ENCODE measurements around the gene ULK4.

ULK4 gene

DNA sequence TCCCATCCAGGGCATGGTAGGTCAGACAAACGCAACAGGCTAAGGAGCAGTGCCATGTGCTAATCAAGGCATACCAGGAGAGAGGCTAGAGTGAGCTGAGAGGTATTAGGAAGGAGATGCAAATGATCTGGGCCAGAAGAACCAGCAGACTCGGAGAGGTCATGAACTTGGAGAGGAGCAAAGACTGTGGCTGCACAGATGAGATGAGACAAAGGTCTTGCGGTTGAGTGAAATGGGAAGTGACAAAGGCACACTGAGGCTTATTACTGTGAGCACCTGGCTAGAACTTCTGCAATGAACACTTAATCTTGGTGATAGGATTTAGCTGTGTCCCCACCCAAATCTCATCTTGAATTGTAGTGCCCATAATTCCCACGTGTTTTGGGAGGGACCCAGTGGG lies 380.2 kb downstream of the ULK4 start:
- TF ChIP-seq, protein P1, sequence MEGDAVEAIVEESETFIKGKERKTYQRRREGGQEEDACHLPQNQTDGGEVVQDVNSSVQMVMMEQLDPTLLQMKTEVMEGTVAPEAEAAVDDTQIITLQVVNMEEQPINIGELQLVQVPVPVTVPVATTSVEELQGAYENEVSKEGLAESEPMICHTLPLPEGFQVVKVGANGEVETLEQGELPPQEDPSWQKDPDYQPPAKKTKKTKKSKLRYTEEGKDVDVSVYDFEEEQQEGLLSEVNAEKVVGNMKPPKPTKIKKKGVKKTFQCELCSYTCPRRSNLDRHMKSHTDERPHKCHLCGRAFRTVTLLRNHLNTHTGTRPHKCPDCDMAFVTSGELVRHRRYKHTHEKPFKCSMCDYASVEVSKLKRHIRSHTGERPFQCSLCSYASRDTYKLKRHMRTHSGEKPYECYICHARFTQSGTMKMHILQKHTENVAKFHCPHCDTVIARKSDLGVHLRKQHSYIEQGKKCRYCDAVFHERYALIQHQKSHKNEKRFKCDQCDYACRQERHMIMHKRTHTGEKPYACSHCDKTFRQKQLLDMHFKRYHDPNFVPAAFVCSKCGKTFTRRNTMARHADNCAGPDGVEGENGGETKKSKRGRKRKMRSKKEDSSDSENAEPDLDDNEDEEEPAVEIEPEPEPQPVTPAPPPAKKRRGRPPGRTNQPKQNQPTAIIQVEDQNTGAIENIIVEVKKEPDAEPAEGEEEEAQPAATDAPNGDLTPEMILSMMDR (IDR thresholded peaks at IDR 0.05), result no peak

DNA sequence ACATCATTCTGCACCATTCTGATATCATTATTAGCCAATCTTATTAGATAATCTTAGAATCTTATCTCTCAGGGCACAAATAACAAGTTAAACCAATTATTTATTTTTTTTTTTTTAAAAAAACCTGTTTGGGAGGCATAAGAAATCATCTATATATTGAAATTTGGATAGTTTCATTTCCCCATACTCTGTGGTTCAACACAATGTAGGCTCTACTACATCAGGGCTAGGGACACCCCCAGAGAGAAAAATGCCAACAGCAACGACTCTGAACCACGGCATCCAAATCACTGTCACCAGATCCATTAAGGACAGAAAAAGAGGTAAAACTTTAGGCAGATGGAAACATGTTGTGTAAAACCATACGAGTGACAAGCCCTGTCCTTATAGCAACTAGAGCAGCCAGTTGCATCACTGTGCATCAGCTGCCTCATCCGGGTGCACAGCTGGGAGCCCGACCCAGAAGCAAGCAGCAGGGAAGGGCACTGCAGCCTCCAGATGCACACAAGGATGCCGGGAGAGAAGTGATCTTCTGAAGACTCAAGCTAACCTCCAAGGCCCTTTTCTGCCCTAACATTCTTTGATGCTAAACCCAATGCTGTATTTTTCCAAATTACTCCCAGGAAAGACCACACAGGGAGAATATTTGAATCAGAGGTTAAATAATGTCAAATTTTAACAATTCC lies 381.5 kb downstream of the ULK4 start:
- TF ChIP-seq, protein P1 (IDR thresholded peaks at IDR 0.05), result no peak

DNA sequence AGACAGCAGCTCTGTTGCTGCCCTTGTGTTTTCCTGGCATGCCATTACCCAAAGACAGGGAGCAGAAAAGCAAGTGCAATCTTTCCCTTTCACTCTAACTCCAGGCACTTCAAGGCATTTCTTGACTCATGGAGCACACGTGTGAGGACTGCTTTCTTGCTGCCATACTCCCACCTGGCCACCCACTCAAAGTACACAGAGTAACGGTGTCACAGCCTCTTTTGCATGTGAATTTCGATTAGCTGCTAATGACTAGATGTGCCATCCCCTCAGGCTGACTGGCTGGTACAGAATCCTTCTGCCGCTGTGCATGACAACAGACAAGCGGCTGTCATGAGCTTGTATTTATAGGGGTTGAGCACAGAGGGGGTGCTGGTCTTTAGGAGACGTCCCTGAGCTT lies 382.0 kb downstream of the ULK4 start:
- TF ChIP-seq, protein P1 (IDR thresholded peaks at IDR 0.05), result no peak

- TF ChIP-seq, protein P1 (IDR thresholded peaks at IDR 0.05), result no peak
These were observed 383.1 kb downstream of the ULK4 start for GRCh38 chr3:41578798-41579197.

DNA sequence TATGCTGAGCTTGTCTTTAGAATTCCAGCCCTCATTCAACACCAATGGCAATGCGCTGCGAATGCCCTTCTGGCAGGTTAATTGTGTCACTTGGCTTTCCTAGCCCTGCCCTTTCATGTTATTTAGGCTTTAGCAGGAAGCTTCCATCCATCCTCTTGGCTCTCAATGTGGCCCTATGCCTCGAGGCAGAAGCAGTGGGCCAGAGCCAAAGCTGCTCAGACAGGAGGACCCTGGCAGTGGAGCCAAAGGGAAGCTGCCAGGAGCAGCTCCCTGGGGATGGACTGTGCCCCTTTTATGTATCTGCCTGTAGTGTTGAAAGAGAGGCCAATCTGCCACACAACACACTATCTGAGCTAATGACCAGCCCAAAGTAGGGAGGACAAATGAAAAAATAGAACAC lies 386.2 kb downstream of the ULK4 start:
- TF ChIP-seq, protein P1 (IDR thresholded peaks at IDR 0.05), result no peak

DNA sequence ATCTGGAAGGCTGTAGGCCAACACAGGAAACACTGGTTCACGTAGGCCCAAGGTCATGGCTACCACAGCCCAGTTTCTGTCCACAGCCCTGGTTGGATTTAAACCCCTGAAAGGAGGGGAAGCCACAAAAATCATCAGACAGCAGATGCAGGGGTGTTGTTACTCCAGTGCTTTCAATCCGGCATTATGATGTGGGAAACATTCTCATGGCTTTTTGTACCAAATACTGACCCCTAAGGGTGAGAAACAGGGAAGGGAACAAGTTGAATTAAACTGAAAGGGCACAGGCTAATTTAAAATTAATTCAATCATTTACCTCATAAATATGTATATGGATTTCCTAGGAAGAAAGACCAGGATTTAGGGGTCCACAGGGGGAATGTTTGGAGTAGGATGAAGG lies 387.0 kb downstream of the ULK4 start:
- TF ChIP-seq, protein P1 (IDR thresholded peaks at IDR 0.05), result peak; percentile 44; the same call in 1 of the 2 replicates

DNA sequence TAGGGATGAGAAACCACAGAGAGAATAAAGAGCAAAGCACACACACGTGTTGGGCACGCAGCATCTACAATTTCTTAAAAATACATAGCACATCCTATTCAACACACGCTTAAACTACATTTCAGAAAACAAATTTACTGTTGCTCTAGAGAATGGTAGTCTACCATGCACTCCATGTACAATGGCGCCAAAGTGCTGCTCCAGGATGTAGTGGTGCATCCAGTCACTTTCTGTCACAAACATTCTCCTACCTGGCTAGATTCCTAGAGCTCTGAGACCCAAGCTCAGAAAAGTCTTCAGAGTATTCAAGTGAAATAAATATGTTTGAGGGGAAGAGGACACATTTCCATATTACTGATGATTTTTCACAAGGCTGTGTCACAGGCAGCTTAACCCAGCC lies 388.3 kb downstream of the ULK4 start:
- TF ChIP-seq, protein P1 (IDR thresholded peaks at IDR 0.05), result no peak

DNA sequence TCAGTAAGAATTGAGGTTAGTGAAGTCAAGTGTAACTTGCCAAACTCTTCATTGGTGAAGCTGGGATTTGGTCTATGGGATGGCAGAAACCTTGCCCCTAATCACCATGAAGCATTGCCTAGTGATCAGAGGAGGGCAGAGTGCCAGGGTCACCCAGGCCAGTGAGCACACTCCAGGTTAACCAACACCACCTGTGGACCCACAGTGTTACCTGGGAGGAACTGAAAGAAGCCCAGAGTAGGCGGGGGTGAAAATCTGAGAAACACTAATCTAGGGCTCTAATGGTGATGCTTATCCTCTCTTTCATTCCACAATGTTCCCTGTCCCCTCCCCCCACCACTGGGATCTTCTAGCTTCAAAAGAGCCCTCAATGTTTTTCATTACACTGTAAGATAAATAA lies 389.8 kb downstream of the ULK4 start:
- TF ChIP-seq, protein P1 (IDR thresholded peaks at IDR 0.05), result no peak
